Vagina (tissue), 2 donors: Measurements from ENCODE around the gene TRPV2.

Experiments used
- POLR2AphosphoS5 ChIP-seq, 2 donors: sonication (generic); formaldehyde crosslinking; IDR thresholded peaks; one replicate each; pipeline ENCODE4 v1.9.0; 2017; ENCODE audit warnings: antibody characterized with exemption in 2 of 2, mild to moderate bottlenecking in 2 of 2, low read depth in 1 of 2; ENCODE audit not compliant: insufficient read depth in 1 of 2
- TF ChIP-seq, protein P1 (sequence below), 3 experiments: fragments of 450-650 bp in 2 of 3; fragments of 200-600 bp in 1 of 3; sonication (generic) in 1 of 3; IDR thresholded peaks; one replicate each; pipeline ENCODE4 v1.5.1; 2017 to 2019; ENCODE audit warnings: antibody characterized with exemption in 3 of 3, mild to moderate bottlenecking in 2 of 3, moderate library complexity in 2 of 3

DNA sequence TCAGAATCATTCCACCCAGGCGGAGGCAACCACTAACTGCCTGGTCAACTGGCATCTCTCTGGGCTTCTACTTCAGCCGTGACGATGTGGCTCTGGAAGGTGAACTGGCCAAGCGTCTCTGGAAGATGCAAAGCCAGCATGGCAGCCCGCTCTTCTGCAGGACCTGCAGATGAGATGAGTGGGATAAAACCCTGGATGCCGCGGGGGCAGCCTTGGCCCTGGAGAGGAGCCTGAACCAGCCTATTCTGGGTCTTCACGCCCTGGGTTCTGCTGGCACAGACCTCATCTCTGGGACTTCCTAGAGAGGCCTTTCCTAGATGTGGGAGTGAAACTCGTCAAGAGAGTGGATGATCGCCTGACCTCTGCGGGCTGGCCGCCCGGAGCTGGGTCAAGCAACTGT, 23.9 kb upstream of the TRPV2 start:
- TF ChIP-seq, protein P1, sequence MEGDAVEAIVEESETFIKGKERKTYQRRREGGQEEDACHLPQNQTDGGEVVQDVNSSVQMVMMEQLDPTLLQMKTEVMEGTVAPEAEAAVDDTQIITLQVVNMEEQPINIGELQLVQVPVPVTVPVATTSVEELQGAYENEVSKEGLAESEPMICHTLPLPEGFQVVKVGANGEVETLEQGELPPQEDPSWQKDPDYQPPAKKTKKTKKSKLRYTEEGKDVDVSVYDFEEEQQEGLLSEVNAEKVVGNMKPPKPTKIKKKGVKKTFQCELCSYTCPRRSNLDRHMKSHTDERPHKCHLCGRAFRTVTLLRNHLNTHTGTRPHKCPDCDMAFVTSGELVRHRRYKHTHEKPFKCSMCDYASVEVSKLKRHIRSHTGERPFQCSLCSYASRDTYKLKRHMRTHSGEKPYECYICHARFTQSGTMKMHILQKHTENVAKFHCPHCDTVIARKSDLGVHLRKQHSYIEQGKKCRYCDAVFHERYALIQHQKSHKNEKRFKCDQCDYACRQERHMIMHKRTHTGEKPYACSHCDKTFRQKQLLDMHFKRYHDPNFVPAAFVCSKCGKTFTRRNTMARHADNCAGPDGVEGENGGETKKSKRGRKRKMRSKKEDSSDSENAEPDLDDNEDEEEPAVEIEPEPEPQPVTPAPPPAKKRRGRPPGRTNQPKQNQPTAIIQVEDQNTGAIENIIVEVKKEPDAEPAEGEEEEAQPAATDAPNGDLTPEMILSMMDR (IDR thresholded peaks at IDR 0.05), result no peak
- no peak for TF ChIP-seq POLR2AphosphoS5 (IDR thresholded peaks at IDR 0.05; ENCODE audit: insufficient read depth in 1 of 2, low read depth in 1 of 2)
